Kidney tubule cell (primary cell): ENCODE measurements around the gene CERK.
A peak's percentile ranks its signal among the peaks of the same experiment; 100 is the strongest.
"Not testable (repeated sequence)": the region's sequence is repeated elsewhere in the genome, so short reads cannot be mapped to it uniquely, and the experiment has no call there.

Experiments used
- DNase-seq: peaks from one replicate; pipeline ENCODE4 v3.0.0-alpha.2; 2018; ENCODE audit warnings: low spot score

The CERK gene

GRCh38 chr22:46661221-46661851 is 76.7 kb downstream of the CERK start:
- peak; percentile 39 for DNase-seq

DNA sequence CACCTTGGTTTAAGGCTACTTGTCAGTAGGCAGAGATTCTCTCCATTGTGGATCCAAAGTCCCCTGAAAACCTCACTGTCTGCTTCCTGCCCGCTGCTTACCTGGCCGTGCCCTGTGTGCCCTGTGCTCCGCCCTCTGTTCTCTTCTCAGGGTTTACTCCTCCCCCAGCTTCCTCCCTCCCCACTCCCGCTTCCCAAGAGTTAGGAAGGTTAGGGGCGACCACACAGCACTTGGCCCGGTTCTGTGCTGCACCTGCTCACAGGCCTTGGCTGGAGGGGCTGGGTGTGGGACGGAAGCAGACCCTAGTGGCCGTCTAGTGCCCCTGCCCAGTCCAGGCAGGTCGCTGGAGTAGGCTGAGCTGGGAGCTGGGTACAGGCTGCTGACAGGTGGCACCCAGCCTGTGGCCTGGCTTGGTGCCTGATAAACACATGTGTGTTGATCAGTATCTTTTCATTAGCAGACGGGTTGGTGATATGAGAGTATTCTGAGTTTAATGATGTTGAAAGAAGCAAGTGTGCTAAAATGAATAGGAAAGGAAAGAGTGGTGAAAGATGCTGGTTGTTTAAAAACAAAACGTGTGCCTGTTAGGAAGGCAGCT is 77.3 kb downstream of the CERK start:
- peak; percentile 15 for DNase-seq

DNA sequence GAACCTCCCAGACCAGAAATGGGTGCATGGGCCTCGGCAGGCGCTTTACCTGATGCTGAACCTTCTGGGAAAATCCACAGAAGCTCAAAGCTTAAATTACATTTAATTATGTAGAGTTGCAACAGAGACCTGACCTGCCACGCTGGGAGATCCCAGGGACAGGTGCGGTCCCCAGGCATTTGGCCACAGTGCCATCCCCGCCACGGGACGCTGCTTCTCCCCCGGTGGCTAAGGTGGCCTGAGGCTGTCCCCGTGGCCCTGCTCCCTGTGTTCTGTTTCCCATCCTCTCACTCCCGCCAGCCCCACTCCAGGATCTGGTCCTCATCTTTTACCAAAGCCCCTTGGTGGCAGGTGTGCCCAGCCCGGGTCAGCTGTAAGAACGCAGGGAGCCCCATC is 78.3 kb downstream of the CERK start:
- no peak for DNase-seq

GRCh38 chr22:46659059-46659790 is 78.8 kb downstream of the CERK start:
- no peak for DNase-seq

DNA sequence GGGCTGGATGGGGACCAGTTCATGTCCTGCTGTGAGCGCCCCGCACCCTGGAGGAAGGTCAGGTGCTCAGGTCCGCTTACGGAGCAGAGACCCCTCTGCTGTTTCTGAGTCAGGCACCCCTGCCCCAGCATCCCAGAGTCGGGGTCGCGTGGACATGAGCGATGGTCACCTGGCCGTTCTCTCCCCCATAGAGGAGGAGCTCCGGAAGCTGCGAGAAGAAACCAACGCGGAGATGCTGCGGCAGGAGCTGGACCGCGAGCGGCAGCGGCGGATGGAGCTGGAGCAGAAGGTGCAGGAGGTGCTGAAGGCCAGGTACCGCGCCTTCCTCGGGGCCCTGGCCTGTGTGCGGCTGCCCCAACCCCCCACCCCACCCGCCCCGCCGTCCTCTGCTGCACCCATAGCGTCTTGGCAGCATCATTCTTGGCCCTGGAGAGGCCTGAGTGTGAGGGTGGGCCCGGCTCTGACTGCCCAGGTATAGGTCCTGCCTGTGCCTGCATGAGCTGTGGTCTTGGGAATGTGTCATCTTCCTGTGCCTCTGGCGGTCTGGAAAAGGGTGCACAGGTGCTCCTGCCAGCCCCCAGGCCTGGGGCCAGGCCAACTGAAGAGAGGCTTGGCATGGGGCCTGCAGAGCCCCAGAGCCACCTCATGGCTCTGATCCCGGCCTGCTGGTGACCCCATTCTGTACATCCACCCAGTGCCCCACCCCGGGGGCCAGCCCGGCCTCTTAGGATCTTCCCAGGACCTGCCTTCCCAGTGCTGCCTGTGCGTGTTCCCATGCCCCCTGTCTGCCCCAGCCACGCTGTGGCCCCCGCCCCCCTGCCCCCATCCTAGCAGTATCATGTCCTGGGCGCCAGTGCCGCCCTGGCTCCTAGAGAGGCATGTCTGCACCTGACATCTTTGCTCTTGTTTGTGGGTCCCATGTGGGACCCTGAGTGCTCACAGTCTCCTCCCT is 79.8 kb downstream of the CERK start:
- peak; percentile 17 for DNase-seq

DNA sequence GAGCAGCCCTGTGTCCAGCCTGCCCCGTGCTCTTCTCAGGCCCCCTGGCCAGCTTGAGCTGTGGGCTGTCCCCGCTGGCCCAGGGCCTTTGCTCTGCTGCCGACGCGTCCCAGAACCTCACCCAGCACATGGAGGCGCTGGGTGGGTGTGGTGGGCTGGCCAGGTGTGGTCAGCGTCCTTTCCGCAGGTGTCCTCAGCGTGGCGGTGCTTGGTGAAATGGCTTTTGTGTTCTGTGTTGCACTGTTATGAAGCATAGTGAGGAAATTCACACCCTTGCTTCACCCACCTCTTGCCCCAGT is 80.4 kb downstream of the CERK start:
- DNase-seq: no peak

DNA sequence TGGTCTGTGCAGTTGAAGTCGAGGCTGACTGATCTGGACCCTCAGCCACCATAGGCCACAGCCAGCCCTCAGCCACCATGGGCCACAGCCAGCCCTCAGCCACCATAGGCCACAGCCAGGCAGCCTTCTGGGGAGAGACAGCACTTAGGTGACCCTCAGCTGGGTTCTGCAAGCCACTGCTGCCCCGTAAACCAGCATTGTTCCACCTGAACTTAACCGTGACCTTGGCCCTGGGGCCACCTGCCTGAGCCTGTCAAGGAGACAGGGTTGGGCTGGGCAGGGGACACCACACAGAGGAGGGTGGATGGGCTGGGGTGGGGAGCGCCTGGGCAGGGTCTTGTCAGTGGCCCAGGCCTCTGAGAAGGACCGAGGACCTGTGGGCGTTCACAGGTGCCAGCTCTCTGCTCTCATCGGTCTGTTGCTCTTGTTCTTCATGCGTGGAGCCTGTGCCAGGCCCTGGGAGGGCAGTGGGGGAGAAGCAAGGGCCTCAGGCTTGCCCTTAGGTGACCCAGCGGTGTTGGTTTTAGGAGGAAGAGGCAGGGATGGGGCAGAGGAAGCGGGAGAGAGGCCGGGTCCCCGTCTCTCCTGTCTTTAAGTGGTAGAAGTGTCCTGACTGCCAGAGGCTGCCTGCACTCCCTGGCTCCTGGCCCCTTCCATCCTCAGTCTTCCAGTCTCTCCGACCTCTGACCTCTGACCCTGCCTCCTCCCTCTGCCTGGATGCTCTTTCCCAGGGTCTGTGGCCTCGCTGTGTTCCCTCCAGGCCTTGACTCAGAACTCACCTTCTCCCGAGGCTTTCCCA is 81.0 kb downstream of the CERK start:
- DNase-seq: no peak

- no peak for DNase-seq
These were observed 82.0 kb downstream of the CERK start for GRCh38 chr22:46655861-46656608.

GRCh38 chr22:46654927-46655595 is 83.0 kb downstream of the CERK start:
- DNase-seq: no peak

DNA sequence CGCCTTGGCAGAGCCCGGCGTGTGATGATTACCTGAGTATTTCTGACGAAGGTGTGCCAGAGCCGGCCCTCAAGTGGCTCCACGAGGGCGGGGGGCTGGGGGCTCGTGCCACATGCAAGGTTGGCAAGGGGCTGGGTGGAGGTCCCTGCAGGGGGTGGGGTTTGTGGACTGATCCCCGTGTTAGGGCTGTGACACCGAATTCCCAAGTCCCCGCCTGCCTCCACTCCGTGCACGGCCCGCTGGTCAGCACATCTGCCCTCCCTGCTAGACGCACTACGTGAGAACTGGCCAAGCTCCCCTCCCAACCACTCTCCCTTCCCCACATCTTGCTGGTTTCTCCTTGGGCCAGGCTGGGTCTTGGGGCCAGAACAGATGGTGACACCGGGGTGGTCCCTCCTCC is 83.6 kb downstream of the CERK start:
- DNase-seq: no peak

GRCh38 chr22:46653596-46653995 is 84.5 kb downstream of the CERK start:
- DNase-seq: no peak

DNA sequence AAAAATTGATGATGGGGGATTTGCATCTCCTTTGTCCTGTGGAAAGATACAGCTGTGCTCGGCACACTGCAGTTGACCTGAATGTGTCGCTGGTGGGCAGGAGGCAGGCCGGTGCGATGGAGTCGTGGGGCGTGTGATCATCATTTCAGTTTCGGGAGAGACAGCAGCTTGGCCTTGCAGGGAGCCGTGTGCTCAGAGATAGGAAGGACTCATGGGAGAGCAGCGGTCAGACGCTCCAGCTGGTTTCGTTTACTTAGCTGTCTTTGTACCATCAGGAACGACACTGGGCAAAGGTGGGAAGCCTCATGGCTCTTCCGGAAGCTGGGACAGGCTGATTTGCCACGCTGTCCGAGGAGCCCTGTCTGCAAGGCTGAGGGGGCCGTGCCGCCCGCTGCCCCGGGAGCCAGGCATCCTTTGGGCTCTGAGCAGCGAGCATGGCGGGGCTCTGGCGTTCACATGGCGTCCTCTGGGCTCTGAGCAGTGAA is 85.2 kb downstream of the CERK start:
- no peak for DNase-seq

- peak; percentile 18 for DNase-seq
These were observed 85.8 kb downstream of the CERK start for GRCh38 chr22:46652081-46652846.

- no peak for DNase-seq
These were observed 86.7 kb downstream of the CERK start for GRCh38 chr22:46651316-46651715.

GRCh38 chr22:46650078-46650810 is 87.8 kb downstream of the CERK start:
- no peak for DNase-seq

GRCh38 chr22:46649141-46650077 is 88.6 kb downstream of the CERK start:
- DNase-seq: no peak

- not testable (repeated sequence) for DNase-seq
These were observed 89.7 kb downstream of the CERK start for GRCh38 chr22:46648225-46648820.
